ENCODE measurements around the gene CTU1. TPM values are rescaled to one million over a fixed set of nuclear protein-coding genes. Genes with fewer than 3 reads are reported as not detected.

Gene CTU1
- total and polyA plus RNA-seq, 4 donors = 2.5 to 9.8 (median 3.8) TPM

- ATAC-seq (ENCODE audit: insufficient read depth, low FRiP score) (no peak), DNase-seq (no peak)
- WGBS, 2 donors = 80 to 88% methylated on average over 14 of the region's 14 CpGs
- Histone ChIP-seq H3K36me3 (ENCODE audit: control insufficient read depth in 4 of 4, insufficient read depth in 4 of 4, low read length in 4 of 4) (no peaks in the 10 kb centered on the region), H3K27ac (ENCODE audit: low read depth in 1 of 2, low read length in 1 of 2) (no peak overlapping the region), H3K9me3 (ENCODE audit: control insufficient read depth in 4 of 4, insufficient read depth in 3 of 4, low read length in 3 of 4) (peaks cover 0 to 5% (median 2%) of the 10 kb centered on the region in 4 donors), H3K4me3 (no peak overlapping the region), H3K9ac (ENCODE audit: insufficient read depth in 1 of 2, low read length in 2 of 2) (no peak overlapping the region), H3K4me1 (ENCODE audit: control insufficient read depth in 5 of 5, insufficient read depth in 5 of 5, low read length in 5 of 5) (no peaks in the 10 kb centered on the region), H3K27me3 (ENCODE audit: control insufficient read depth in 3 of 3, insufficient read depth in 3 of 3, low read length in 2 of 3) (peaks cover 0 to 3% (median 0%) of the 10 kb centered on the region in 3 donors)
- no peak for TF ChIP-seq CTCF (IDR thresholded peaks at IDR 0.05; ENCODE audit: control extremely low read depth, extremely low read depth)
Measured at GRCh38 chr19:51076631-51077213, 31.5 kb downstream of the CTU1 start.

- no peaks in the 10 kb centered on the region for H3K4me1 ChIP-seq (ENCODE audit: control insufficient read depth in 5 of 5, insufficient read depth in 5 of 5, low read length in 5 of 5)
- TF ChIP-seq CTCF (IDR thresholded peaks at IDR 0.05; ENCODE audit: control extremely low read depth, extremely low read depth) = no peak
- no peaks in the 10 kb centered on the region for H3K36me3 ChIP-seq (ENCODE audit: control insufficient read depth in 4 of 4, insufficient read depth in 4 of 4, low read length in 4 of 4)
- H3K4me3 ChIP-seq = no peak overlapping the region
- no peak for DNase-seq
- no peak for ATAC-seq (ENCODE audit: insufficient read depth, low FRiP score)
- no peak overlapping the region for H3K9ac ChIP-seq (ENCODE audit: insufficient read depth in 1 of 2, low read length in 2 of 2)
- peaks cover 0 to 5% (median 1%) of the 10 kb centered on the region in 4 donors for H3K9me3 ChIP-seq (ENCODE audit: control insufficient read depth in 4 of 4, insufficient read depth in 3 of 4, low read length in 3 of 4)
- H3K27me3 ChIP-seq (ENCODE audit: control insufficient read depth in 3 of 3, insufficient read depth in 3 of 3, low read length in 2 of 3) = peaks cover 0 to 3% (median 0%) of the 10 kb centered on the region in 3 donors
- 88 to 93% methylated on average over 5 of the region's 5 CpGs for WGBS, 2 donors
- H3K27ac ChIP-seq (ENCODE audit: low read depth in 1 of 2, low read length in 1 of 2) = no peak overlapping the region
Measured at GRCh38 chr19:51075998-51076397, 32.2 kb downstream of the CTU1 start.

- H3K9ac ChIP-seq (ENCODE audit: insufficient read depth in 1 of 2, low read length in 2 of 2) = no peak overlapping the region
- ATAC-seq (ENCODE audit: insufficient read depth, low FRiP score) (no peak), DNase-seq (no peak)
- no peaks in the 10 kb centered on the region for H3K36me3 ChIP-seq (ENCODE audit: control insufficient read depth in 4 of 4, insufficient read depth in 4 of 4, low read length in 4 of 4)
- TF ChIP-seq CTCF (IDR thresholded peaks at IDR 0.05; ENCODE audit: control extremely low read depth, extremely low read depth) = no peak
- H3K9me3 ChIP-seq (ENCODE audit: control insufficient read depth in 4 of 4, insufficient read depth in 3 of 4, low read length in 3 of 4) = peaks cover 0 to 5% (median 3%) of the 10 kb centered on the region in 4 donors
- H3K27me3 ChIP-seq (ENCODE audit: control insufficient read depth in 3 of 3, insufficient read depth in 3 of 3, low read length in 2 of 3) = peaks cover 0 to 3% (median 0%) of the 10 kb centered on the region in 3 donors
- 44 to 61% methylated on average over 4 of the region's 4 CpGs for WGBS, 2 donors
- no peaks in the 10 kb centered on the region for H3K4me1 ChIP-seq (ENCODE audit: control insufficient read depth in 5 of 5, insufficient read depth in 5 of 5, low read length in 5 of 5)
- H3K27ac ChIP-seq (ENCODE audit: low read depth in 1 of 2, low read length in 1 of 2) = no peak overlapping the region
- H3K4me3 ChIP-seq = no peak overlapping the region
Measured at GRCh38 chr19:51071095-51071405, 37.2 kb downstream of the CTU1 start.
